ENCODE measurements around the gene CRIM1.

DNA sequence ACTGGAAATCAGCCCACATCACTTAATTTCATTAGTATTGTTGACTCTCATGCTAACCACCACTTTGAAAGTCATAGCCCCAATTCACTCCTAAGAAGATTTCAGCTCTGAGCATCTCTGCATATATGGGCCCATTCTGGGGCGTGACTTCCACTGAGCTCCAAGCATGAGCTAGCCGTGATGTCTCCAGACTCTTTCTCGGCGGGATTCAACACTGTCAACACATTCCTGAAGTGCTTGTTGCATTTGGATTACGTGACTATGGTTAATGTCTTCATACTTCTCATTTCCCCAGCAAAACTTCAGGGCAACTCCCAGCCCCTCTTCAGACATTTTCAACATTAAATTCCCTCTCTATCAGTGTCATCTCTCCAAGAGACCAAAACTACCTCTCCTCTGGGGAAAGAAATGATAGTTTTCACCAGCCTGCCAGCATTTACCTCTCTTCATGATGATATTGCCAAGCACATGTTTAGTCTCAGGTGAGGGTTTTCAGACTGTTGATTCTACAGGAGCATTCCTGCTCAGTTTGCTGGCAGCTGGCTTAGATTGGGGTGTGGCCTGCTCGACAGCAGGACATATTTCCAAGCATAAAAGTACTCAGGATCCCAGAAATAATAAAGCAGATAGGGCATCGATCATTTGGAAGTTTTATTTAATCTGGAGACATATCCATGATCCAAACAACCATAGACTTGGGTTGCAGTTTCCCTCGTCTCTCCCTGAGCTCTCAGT is 160.7 kb downstream of the CRIM1 start:
- TF ChIP-seq NFYB (CRISPR knock-in tag; conservative IDR thresholded peaks at IDR 0.05; ENCODE audit: low read depth) (no peak), ZNF671 (CRISPR knock-in tag; IDR thresholded peaks at IDR 0.05) (no peak)
- TF ChIP-seq, protein P1, sequence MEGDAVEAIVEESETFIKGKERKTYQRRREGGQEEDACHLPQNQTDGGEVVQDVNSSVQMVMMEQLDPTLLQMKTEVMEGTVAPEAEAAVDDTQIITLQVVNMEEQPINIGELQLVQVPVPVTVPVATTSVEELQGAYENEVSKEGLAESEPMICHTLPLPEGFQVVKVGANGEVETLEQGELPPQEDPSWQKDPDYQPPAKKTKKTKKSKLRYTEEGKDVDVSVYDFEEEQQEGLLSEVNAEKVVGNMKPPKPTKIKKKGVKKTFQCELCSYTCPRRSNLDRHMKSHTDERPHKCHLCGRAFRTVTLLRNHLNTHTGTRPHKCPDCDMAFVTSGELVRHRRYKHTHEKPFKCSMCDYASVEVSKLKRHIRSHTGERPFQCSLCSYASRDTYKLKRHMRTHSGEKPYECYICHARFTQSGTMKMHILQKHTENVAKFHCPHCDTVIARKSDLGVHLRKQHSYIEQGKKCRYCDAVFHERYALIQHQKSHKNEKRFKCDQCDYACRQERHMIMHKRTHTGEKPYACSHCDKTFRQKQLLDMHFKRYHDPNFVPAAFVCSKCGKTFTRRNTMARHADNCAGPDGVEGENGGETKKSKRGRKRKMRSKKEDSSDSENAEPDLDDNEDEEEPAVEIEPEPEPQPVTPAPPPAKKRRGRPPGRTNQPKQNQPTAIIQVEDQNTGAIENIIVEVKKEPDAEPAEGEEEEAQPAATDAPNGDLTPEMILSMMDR (IDR thresholded peaks at IDR 0.05): no peak
